H1 (cell line): ENCODE data around the gene TK2. TPM values are rescaled to one million over a fixed set of nuclear protein-coding genes. Genes with fewer than 3 reads are reported as not detected.

ENCODE experiments used
- JUN ChIP-seq: IDR thresholded peaks from 2 replicates; pipeline ENCODE4 v1.6.1; 2011; ENCODE audit warnings: low read depth, mild to moderate bottlenecking, improper control_type of control experiment, low read length
- POU5F1 ChIP-seq: IDR thresholded peaks from 2 replicates; pipeline ENCODE4 v1.6.1; 2011; ENCODE audit warnings: low read depth, mild to moderate bottlenecking, low read length, moderate library complexity
- TAF7 ChIP-seq: optimal IDR thresholded peaks from 2 replicates; pipeline ENCODE3; 2011; ENCODE audit warnings: low read depth, mild to moderate bottlenecking, inconsistent platforms, low read length, moderate library complexity, borderline replicate concordance
- polyA plus RNA-seq, 7 experiments: library from polyadenylated mRNA; depleted of rRNA in 3 of 7; stranded (reverse) in 5 of 7; unstranded in 2 of 7; fragments of >200 nt in 5 of 7; fragments of 200-250 nt in 2 of 7; gene quantifications; 1 replicate in 5 of 7; 2 replicates in 1 of 7; 4 replicates in 1 of 7; pipeline versions ENCODE4 v1.2.1 to v1.2.3, GENCODE V29; 2011 to 2013; ENCODE audit warnings: missing spikeins in 2 of 7, mixed read lengths in 2 of 7
- total RNA-seq: library from RNA; stranded (reverse); fragmentation: NEBNext Ultra II Directional; extraction: Animal tissue kit (Norgen Biotek cat#: 25700); gene quantifications from 2 replicates; pipeline ENCODE4 v1.2.1, GENCODE V29; 2021
- TF ChIP-seq, protein P1 (sequence below): IDR thresholded peaks from 2 replicates; pipeline ENCODE4 v1.6.1; 2011; ENCODE audit warnings: low read length, improper control_type of control experiment

The TK2 gene
- total and polyA plus RNA-seq, 2 of the 8 experiments (the other 6 are each of a cell fraction or from before 2014, with no cell fraction given) = 2.7 to 3.6 TPM

DNA sequence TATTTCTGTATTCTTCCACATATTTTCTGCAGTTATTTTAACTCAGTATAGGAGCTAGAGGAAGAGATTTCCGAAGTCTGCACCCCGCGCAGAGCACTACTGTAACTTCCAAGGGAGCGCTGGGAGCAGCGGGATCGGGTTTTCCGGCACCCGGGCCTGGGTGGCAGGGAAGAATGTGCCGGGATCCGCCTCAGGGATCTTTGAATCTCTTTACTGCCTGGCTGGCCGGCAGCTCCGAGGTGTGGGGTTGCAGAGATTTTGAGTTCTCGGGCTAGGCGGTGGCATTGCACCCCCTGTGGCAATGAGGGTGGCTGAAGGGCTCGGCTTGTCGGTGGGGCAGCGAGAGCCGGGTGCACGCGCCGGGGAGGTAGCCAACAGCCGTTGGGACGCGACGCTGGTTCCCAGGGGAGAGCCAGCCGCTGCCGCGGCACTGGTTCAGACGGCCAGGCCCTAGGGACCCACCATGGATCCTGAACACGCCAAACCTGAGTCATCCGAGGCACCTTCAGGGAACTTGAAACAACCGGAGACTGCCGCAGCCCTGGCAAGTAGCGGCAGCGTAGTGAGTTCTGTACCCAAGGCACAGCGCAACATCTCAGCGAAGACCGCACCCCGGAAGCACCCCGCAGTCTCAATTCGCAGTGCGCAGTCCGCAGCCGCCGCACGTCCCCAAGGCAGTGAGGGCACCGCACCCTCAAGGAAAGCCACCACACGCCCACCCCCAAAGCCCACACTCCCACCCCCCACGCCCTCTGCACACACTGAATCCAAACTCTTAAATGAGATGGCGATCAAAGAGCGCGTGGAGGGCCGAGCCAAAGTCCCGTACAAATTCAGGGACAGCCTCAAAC lies 16.4 kb upstream of the TK2 start, which contains the start of gene CMTM1 (continued):
- TF ChIP-seq, protein P1, sequence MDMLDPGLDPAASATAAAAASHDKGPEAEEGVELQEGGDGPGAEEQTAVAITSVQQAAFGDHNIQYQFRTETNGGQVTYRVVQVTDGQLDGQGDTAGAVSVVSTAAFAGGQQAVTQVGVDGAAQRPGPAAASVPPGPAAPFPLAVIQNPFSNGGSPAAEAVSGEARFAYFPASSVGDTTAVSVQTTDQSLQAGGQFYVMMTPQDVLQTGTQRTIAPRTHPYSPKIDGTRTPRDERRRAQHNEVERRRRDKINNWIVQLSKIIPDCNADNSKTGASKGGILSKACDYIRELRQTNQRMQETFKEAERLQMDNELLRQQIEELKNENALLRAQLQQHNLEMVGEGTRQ = no peak
- TF ChIP-seq JUN (no peak), TAF7 (no peak), POU5F1 (no peak)
